HepG2 (cell line): ENCODE measurements around the gene ENTREP3. TPM values are rescaled to one million over a fixed set of nuclear protein-coding genes. Genes with fewer than 3 reads are reported as not detected.

Source experiments
- BHLHE40 ChIP-seq: IDR thresholded peaks from 2 replicates; pipeline ENCODE4 v1.6.1; 2011; ENCODE audit warnings: low read length, improper control_type of control experiment
- CBX2 ChIP-seq, 2 experiments: fragments of 200-600 bp in 1 of 2; sonication (generic); formaldehyde crosslinking in 1 of 2; IDR thresholded peaks; 2 replicates each; pipeline versions ENCODE4 v1.7.0 to v1.8.1; 2018 to 2022; ENCODE audit warnings: low read depth in 2 of 2, low read length in 1 of 2, mild to moderate bottlenecking in 1 of 2, missing genetic modification reagents in 1 of 2
- ESRRA ChIP-seq: sonication (generic); formaldehyde crosslinking; IDR thresholded peaks from 2 replicates; pipeline ENCODE4 v1.5.1; 2020; ENCODE audit warnings: mild to moderate bottlenecking, low read depth, missing genetic modification reagents
- GABPA ChIP-seq, 2 experiments: IDR thresholded peaks; 2 replicates each; pipeline ENCODE4 v1.6.1; 2011 to 2016; ENCODE audit warnings: low read depth in 2 of 2, low read length in 1 of 2, missing biosample characterization in 1 of 2, missing genetic modification characterization in 1 of 2
- MIXL1 ChIP-seq: IDR thresholded peaks from 2 replicates; pipeline ENCODE4 v1.6.1; 2016
- RFXAP ChIP-seq: sonication (generic); formaldehyde crosslinking; IDR thresholded peaks from 2 replicates; pipeline ENCODE4 v1.4.0; 2020; ENCODE audit warnings: missing genetic modification reagents, borderline replicate concordance
- SRSF4 ChIP-seq: fragments of 200-400 bp; formaldehyde crosslinking; IDR thresholded peaks from one replicate; pipeline ENCODE4 v1.6.1; 2018; ENCODE audit warnings: mild to moderate bottlenecking, low read depth, low read length, moderate library complexity; ENCODE audit not compliant: poor library complexity, severe bottlenecking
- ZNF10 ChIP-seq: sonication (generic); formaldehyde crosslinking; IDR thresholded peaks from 2 replicates; pipeline ENCODE4 v1.4.0; 2020; ENCODE audit warnings: mild to moderate bottlenecking, low read depth, missing genetic modification reagents, borderline replicate concordance
- ZNF329 ChIP-seq: sonication (generic); formaldehyde crosslinking; IDR thresholded peaks from 2 replicates; pipeline ENCODE4 v1.9.0; 2021; ENCODE audit warnings: low read depth, mild to moderate bottlenecking, missing genetic modification reagents
- ZNF552 ChIP-seq: sonication (generic); formaldehyde crosslinking; IDR thresholded peaks from 2 replicates; pipeline ENCODE4 v1.9.0; 2022; ENCODE audit warnings: missing genetic modification reagents, mild to moderate bottlenecking, borderline replicate concordance
- ZNF709 ChIP-seq: sonication (generic); formaldehyde crosslinking; IDR thresholded peaks from 2 replicates; pipeline ENCODE4 v1.5.0; 2020; ENCODE audit warnings: mild to moderate bottlenecking, missing genetic modification reagents
- ZNF792 ChIP-seq: IDR thresholded peaks from 2 replicates; pipeline ENCODE4 v1.6.1; 2016
- polyA plus RNA-seq, 8 experiments: library from polyadenylated mRNA; depleted of rRNA in 3 of 8; stranded (reverse) in 7 of 8; unstranded in 1 of 8; fragments of >200 nt; fragmentation: Illumina TruSeq in 4 of 8; extraction: Trizol in 4 of 8; gene quantifications; 2 replicates each; pipeline versions ENCODE4 v1.2.1 to v1.2.3, GENCODE V29; 2011 to 2016; ENCODE audit warnings: low read depth in 4 of 8, missing spikeins in 1 of 8, mixed read lengths in 1 of 8; ENCODE audit not compliant: insufficient read depth in 1 of 8
- total RNA-seq, 5 experiments: library from RNA; depleted of rRNA; stranded (reverse); fragments of >200 nt; fragmentation: Illumina TruSeq; extraction: Trizol; gene quantifications; 2 replicates each; pipeline ENCODE4 v1.2.3, GENCODE V29; 2016; ENCODE audit warnings: low read depth in 1 of 5
- TF ChIP-seq, protein P1 (sequence below): IDR thresholded peaks from 2 replicates; pipeline ENCODE4 v1.6.1; 2016; ENCODE audit warnings: low read depth
- TF ChIP-seq, protein P2 (sequence below): sonication (generic); formaldehyde crosslinking; IDR thresholded peaks from 2 replicates; pipeline ENCODE4 v1.5.1; 2020; ENCODE audit warnings: mild to moderate bottlenecking, moderate library complexity, missing genetic modification reagents
- TF ChIP-seq, protein P3 (sequence below): sonication (generic); formaldehyde crosslinking; IDR thresholded peaks from 2 replicates; pipeline ENCODE4 v1.9.0; 2022; ENCODE audit warnings: missing genetic modification reagents, mild to moderate bottlenecking, borderline replicate concordance
- TF ChIP-seq, protein P4 (sequence below): sonication (generic); formaldehyde crosslinking; IDR thresholded peaks from 2 replicates; pipeline ENCODE4 v1.4.0; 2020; ENCODE audit warnings: mild to moderate bottlenecking, missing genetic modification reagents
- TF ChIP-seq, protein P5 (sequence below): sonication (generic); formaldehyde crosslinking; IDR thresholded peaks from 2 replicates; pipeline ENCODE4 v1.8.1; 2022; ENCODE audit warnings: mild to moderate bottlenecking, missing genetic modification reagents

ENTREP3 gene
- total and polyA plus RNA-seq, 2 of the 13 experiments (the other 11 are each of a cell fraction or from before 2014, with no cell fraction given), result 4.1 to 9.9 TPM

DNA sequence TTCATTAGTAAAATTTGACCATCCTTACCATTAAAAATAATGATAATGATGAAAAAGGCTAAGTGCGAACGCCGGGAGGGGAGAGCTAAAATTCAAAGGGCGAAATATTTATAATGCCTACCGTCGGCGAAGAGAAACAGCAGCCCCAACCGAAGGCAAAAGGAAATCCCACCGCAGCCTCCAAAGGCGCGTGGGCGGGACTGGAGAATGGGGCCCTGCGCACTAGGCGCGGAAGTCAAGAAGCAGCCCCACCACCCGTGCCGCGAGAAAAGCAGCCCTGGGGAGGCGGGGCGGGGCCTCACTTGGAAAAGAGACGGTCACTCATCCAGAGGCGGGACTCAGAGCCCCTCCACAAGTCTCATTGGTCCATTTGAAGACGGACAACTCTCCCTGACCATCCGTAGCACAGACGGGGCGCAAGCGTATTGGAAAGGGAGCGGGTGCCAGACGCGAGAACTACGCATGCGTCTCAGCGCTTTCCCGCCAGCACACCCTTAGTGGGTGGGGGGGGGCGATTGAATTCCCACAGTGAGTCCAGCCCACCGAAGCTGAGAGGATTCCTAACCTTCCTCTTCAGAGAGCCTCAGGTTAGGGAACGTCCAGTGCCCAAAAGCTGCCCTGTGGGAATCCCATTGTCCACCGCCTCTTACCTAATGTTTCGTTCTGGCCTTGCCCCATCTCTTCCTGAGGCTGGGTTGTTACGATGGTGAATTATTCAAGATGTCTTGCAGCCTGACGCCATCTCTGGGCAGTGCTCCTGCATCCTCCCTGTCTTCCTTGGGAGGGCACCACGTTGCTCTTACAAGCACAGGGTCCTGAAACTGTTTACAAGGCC lies 27.8 kb downstream of the ENTREP3 start (continued):
- TF ChIP-seq CBX2 (IDR thresholded peaks at IDR 0.05; ENCODE audit: low read depth, low read length), result no peak
- TF ChIP-seq CBX2 (CRISPR knock-in tag; IDR thresholded peaks at IDR 0.05; ENCODE audit: low read depth), result no peak
- no peak for TF ChIP-seq ZNF329 (CRISPR knock-in tag)
- TF ChIP-seq ESRRA (CRISPR knock-in tag), result no peak
- TF ChIP-seq, protein P1, sequence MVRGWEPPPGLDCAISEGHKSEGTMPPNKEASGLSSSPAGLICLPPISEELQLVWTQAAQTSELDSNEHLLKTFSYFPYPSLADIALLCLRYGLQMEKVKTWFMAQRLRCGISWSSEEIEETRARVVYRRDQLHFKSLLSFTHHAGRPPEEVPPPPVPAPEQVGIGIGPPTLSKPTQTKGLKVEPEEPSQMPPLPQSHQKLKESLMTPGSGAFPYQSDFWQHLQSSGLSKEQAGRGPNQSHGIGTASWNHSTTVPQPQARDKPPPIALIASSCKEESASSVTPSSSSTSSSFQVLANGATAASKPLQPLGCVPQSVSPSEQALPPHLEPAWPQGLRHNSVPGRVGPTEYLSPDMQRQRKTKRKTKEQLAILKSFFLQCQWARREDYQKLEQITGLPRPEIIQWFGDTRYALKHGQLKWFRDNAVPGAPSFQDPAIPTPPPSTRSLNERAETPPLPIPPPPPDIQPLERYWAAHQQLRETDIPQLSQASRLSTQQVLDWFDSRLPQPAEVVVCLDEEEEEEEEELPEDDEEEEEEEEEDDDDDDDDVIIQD (CRISPR knock-in tag), result peak; percentile 17; the same call in 1 of the 2 replicates
- TF ChIP-seq, protein P2, sequence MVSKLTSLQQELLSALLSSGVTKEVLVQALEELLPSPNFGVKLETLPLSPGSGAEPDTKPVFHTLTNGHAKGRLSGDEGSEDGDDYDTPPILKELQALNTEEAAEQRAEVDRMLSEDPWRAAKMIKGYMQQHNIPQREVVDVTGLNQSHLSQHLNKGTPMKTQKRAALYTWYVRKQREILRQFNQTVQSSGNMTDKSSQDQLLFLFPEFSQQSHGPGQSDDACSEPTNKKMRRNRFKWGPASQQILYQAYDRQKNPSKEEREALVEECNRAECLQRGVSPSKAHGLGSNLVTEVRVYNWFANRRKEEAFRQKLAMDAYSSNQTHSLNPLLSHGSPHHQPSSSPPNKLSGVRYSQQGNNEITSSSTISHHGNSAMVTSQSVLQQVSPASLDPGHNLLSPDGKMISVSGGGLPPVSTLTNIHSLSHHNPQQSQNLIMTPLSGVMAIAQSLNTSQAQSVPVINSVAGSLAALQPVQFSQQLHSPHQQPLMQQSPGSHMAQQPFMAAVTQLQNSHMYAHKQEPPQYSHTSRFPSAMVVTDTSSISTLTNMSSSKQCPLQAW, result no peak
- TF ChIP-seq, protein P3, sequence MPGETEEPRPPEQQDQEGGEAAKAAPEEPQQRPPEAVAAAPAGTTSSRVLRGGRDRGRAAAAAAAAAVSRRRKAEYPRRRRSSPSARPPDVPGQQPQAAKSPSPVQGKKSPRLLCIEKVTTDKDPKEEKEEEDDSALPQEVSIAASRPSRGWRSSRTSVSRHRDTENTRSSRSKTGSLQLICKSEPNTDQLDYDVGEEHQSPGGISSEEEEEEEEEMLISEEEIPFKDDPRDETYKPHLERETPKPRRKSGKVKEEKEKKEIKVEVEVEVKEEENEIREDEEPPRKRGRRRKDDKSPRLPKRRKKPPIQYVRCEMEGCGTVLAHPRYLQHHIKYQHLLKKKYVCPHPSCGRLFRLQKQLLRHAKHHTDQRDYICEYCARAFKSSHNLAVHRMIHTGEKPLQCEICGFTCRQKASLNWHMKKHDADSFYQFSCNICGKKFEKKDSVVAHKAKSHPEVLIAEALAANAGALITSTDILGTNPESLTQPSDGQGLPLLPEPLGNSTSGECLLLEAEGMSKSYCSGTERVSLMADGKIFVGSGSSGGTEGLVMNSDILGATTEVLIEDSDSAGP, result peak; percentile 20; the same call in 1 of the 2 replicates
- 0 out of 2 replicates have a peak, but pooled peaks have one; percentile 65 for TF ChIP-seq ZNF709 (CRISPR knock-in tag)
- no peak for TF ChIP-seq ZNF10 (CRISPR knock-in tag)
- TF ChIP-seq, protein P4, sequence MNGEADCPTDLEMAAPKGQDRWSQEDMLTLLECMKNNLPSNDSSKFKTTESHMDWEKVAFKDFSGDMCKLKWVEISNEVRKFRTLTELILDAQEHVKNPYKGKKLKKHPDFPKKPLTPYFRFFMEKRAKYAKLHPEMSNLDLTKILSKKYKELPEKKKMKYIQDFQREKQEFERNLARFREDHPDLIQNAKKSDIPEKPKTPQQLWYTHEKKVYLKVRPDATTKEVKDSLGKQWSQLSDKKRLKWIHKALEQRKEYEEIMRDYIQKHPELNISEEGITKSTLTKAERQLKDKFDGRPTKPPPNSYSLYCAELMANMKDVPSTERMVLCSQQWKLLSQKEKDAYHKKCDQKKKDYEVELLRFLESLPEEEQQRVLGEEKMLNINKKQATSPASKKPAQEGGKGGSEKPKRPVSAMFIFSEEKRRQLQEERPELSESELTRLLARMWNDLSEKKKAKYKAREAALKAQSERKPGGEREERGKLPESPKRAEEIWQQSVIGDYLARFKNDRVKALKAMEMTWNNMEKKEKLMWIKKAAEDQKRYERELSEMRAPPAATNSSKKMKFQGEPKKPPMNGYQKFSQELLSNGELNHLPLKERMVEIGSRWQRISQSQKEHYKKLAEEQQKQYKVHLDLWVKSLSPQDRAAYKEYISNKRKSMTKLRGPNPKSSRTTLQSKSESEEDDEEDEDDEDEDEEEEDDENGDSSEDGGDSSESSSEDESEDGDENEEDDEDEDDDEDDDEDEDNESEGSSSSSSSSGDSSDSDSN (CRISPR knock-in tag), result peak; percentile 11; the same call in 1 of the 2 replicates
- 0 out of 2 replicates have a peak, but pooled peaks have one; percentile 24 for TF ChIP-seq ZNF792
- peak; percentile 20; the same call in 1 of the 2 replicates for TF ChIP-seq ZNF552 (CRISPR knock-in tag)
- TF ChIP-seq, protein P5, sequence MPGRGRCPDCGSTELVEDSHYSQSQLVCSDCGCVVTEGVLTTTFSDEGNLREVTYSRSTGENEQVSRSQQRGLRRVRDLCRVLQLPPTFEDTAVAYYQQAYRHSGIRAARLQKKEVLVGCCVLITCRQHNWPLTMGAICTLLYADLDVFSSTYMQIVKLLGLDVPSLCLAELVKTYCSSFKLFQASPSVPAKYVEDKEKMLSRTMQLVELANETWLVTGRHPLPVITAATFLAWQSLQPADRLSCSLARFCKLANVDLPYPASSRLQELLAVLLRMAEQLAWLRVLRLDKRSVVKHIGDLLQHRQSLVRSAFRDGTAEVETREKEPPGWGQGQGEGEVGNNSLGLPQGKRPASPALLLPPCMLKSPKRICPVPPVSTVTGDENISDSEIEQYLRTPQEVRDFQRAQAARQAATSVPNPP (CRISPR knock-in tag), result no peak
- TF ChIP-seq BHLHE40, result peak; percentile 47; the same call in 1 of the 2 replicates
- TF ChIP-seq SRSF4, result no peak
- TF ChIP-seq MIXL1, result 0 out of 2 replicates have a peak, but pooled peaks have one; percentile 11
- TF ChIP-seq RFXAP (CRISPR knock-in tag), result 0 out of 2 replicates have a peak, but pooled peaks have one; percentile 18
- TF ChIP-seq GABPA (IDR thresholded peaks at IDR 0.05; ENCODE audit: low read depth, low read length), result no peak
- peak; percentile 45 for TF ChIP-seq GABPA (CRISPR knock-in tag; IDR thresholded peaks at IDR 0.05; ENCODE audit: low read depth)
